HEK293 (cell line): ENCODE measurements around the gene GJA9.

ENCODE experiments used
- BCL11A ChIP-seq: fragments of 450-650 bp; formaldehyde crosslinking; IDR thresholded peaks from 2 replicates; pipeline ENCODE4 v1.5.1; 2016; ENCODE audit warnings: low read depth, missing biosample characterization, missing genetic modification characterization
- GLIS1 ChIP-seq: fragments of 450-650 bp; formaldehyde crosslinking; IDR thresholded peaks from 2 replicates; pipeline ENCODE4 v1.5.1; 2016; ENCODE audit warnings: missing biosample characterization, missing genetic modification characterization
- HOXA7 ChIP-seq: sonication (generic); formaldehyde crosslinking; IDR thresholded peaks from 2 replicates; pipeline ENCODE4 v1.8.1; 2022; ENCODE audit warnings: missing genetic modification reagents, borderline replicate concordance
- HOXD13 ChIP-seq: sonication (generic); formaldehyde crosslinking; IDR thresholded peaks from 2 replicates; pipeline ENCODE4 v1.8.0; 2022; ENCODE audit warnings: missing genetic modification reagents, borderline replicate concordance
- KLF8 ChIP-seq: fragments of 450-650 bp; formaldehyde crosslinking; IDR thresholded peaks from 2 replicates; pipeline ENCODE4 v1.5.1; 2016; ENCODE audit warnings: missing biosample characterization, missing genetic modification characterization
- PRDM1 ChIP-seq: fragments of 450-650 bp; formaldehyde crosslinking; IDR thresholded peaks from 2 replicates; pipeline ENCODE4; 2016; ENCODE audit warnings: missing biosample characterization, missing genetic modification characterization
- SETDB1 ChIP-seq: IDR thresholded peaks from one replicate; pipeline ENCODE4 v1.6.1; 2017; ENCODE audit warnings: mild to moderate bottlenecking, low read length, moderate library complexity, mixed read lengths; ENCODE audit not compliant: insufficient read length
- SP2 ChIP-seq: fragments of 450-650 bp; formaldehyde crosslinking; IDR thresholded peaks from 2 replicates; pipeline ENCODE4 v1.5.1; 2016; ENCODE audit warnings: missing biosample characterization, missing genetic modification characterization
- YY1 ChIP-seq: fragments of 450-650 bp; formaldehyde crosslinking; IDR thresholded peaks from 2 replicates; pipeline ENCODE4 v1.5.1; 2018; ENCODE audit warnings: missing biosample characterization, missing genetic modification characterization
- ZEB2 ChIP-seq: fragments of 450-650 bp; formaldehyde crosslinking; IDR thresholded peaks from 2 replicates; pipeline ENCODE4 v1.5.1; 2016; ENCODE audit warnings: missing biosample characterization, missing genetic modification characterization
- ZFHX2 ChIP-seq: fragments of 450-650 bp; formaldehyde crosslinking; conservative IDR thresholded peaks from 2 replicates; pipeline ENCODE4 v1.5.1; 2016; ENCODE audit warnings: missing biosample characterization, missing genetic modification characterization
- ZFP37 ChIP-seq: fragments of 450-650 bp; formaldehyde crosslinking; IDR thresholded peaks from 2 replicates; pipeline ENCODE4 v1.5.1; 2016; ENCODE audit warnings: missing biosample characterization, missing genetic modification characterization
- ZNF10 ChIP-seq: fragments of 450-650 bp; formaldehyde crosslinking; IDR thresholded peaks from 2 replicates; pipeline ENCODE4 v1.5.1; 2017; ENCODE audit warnings: missing biosample characterization, missing genetic modification characterization
- ZNF133 ChIP-seq: fragments of 450-650 bp; formaldehyde crosslinking; IDR thresholded peaks from 2 replicates; pipeline ENCODE4 v1.5.1; 2016; ENCODE audit warnings: missing biosample characterization, missing genetic modification characterization
- ZNF214 ChIP-seq: fragments of 450-650 bp; formaldehyde crosslinking; IDR thresholded peaks from 2 replicates; pipeline ENCODE4 v1.5.1; 2017; ENCODE audit warnings: missing biosample characterization, mild to moderate bottlenecking, missing genetic modification characterization, borderline replicate concordance
- ZNF23 ChIP-seq: fragments of 450-650 bp; formaldehyde crosslinking; IDR thresholded peaks from 2 replicates; pipeline ENCODE4 v1.5.1; 2016; ENCODE audit warnings: missing biosample characterization, missing genetic modification characterization, borderline replicate concordance
- ZNF266 ChIP-seq: fragments of 450-650 bp; formaldehyde crosslinking; IDR thresholded peaks from 2 replicates; pipeline ENCODE4 v1.5.1; 2016; ENCODE audit warnings: missing biosample characterization, missing genetic modification characterization, low read depth
- ZNF404 ChIP-seq: fragments of 450-650 bp; formaldehyde crosslinking; IDR thresholded peaks from 2 replicates; pipeline ENCODE4 v1.5.1; 2017; ENCODE audit warnings: missing biosample characterization, missing genetic modification characterization
- ZNF501 ChIP-seq: fragments of 450-650 bp; formaldehyde crosslinking; IDR thresholded peaks from 2 replicates; pipeline ENCODE4 v1.5.1; 2016; ENCODE audit warnings: missing biosample characterization, missing genetic modification characterization
- ZNF560 ChIP-seq: fragments of 450-650 bp; formaldehyde crosslinking; IDR thresholded peaks from 2 replicates; pipeline ENCODE4 v1.5.1; 2017; ENCODE audit warnings: missing biosample characterization, missing genetic modification characterization, borderline replicate concordance
- ZNF571 ChIP-seq: fragments of 450-650 bp; formaldehyde crosslinking; IDR thresholded peaks from 2 replicates; pipeline ENCODE4 v1.5.0; 2017; ENCODE audit warnings: missing biosample characterization, missing genetic modification characterization
- ZNF670 ChIP-seq: fragments of 450-650 bp; formaldehyde crosslinking; IDR thresholded peaks from 2 replicates; pipeline ENCODE4 v1.5.1; 2016; ENCODE audit warnings: missing biosample characterization, missing genetic modification characterization, low read depth
- ZSCAN30 ChIP-seq: fragments of 450-650 bp; IDR thresholded peaks from 2 replicates; pipeline ENCODE4 v1.5.1; 2018; ENCODE audit warnings: missing biosample characterization, mild to moderate bottlenecking, missing genetic modification characterization, moderate library complexity
- TF ChIP-seq, protein P1 (sequence below): fragments of 450-650 bp; formaldehyde crosslinking; IDR thresholded peaks from 2 replicates; pipeline ENCODE4 v1.5.1; 2016; ENCODE audit warnings: missing biosample characterization, missing genetic modification characterization
- TF ChIP-seq, protein P2 (sequence below): fragments of 450-650 bp; formaldehyde crosslinking; IDR thresholded peaks from 2 replicates; pipeline ENCODE4 v1.5.1; 2016; ENCODE audit warnings: missing biosample characterization, missing genetic modification characterization
- TF ChIP-seq, protein P3 (sequence below): fragments of 450-650 bp; formaldehyde crosslinking; IDR thresholded peaks from 2 replicates; pipeline ENCODE4 v1.5.1; 2016; ENCODE audit warnings: missing biosample characterization, missing genetic modification characterization
- TF ChIP-seq, protein P4 (sequence below): fragments of 450-650 bp; formaldehyde crosslinking; IDR thresholded peaks from 2 replicates; pipeline ENCODE4 v1.5.1; 2017; ENCODE audit warnings: missing biosample characterization, mild to moderate bottlenecking, missing genetic modification characterization, moderate library complexity
- TF ChIP-seq, protein P5 (sequence below): fragments of 450-650 bp; formaldehyde crosslinking; IDR thresholded peaks from 2 replicates; pipeline ENCODE4 v1.5.1; 2016; ENCODE audit warnings: missing biosample characterization, missing genetic modification characterization
- TF ChIP-seq, protein P6 (sequence below): fragments of 450-650 bp; formaldehyde crosslinking; IDR thresholded peaks from 2 replicates; pipeline ENCODE4 v1.5.1; 2016; ENCODE audit warnings: missing biosample characterization, missing genetic modification characterization
- TF ChIP-seq, protein P7 (sequence below): fragments of 450-650 bp; formaldehyde crosslinking; IDR thresholded peaks from 2 replicates; pipeline ENCODE4 v1.5.1; 2017; ENCODE audit warnings: missing biosample characterization, missing genetic modification characterization

The GJA9 gene

DNA sequence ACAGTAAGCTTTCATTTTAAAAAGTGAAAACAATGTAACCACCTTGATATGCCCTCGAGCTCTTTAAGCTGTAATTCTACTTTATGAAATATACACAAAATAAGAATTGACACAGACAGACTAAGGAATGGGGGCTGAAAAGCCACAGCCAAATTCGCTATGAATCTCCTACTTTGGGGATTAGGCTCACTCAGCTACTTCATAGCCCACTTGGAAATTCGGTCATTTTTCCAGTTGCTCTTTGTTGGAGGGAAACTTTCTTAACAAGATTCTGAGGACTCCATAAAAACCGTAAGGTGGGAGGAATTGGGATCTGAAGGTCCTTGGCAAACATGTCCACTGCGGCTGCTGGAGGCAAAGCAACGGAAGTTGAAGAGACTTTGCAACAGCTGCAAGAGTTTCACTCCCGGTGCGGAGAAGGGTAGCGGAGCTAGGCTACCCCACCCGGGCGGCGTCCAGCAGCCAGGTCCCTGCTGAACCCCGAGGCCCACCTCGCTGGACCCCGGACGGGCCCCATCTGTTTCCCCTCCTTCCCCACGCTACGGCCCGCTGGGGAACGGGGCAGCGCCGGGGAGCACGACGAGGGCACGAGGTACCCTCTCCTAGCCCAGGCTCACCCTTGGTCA, 8.9 kb downstream of the GJA9 start (continued):
- TF ChIP-seq, protein P1, sequence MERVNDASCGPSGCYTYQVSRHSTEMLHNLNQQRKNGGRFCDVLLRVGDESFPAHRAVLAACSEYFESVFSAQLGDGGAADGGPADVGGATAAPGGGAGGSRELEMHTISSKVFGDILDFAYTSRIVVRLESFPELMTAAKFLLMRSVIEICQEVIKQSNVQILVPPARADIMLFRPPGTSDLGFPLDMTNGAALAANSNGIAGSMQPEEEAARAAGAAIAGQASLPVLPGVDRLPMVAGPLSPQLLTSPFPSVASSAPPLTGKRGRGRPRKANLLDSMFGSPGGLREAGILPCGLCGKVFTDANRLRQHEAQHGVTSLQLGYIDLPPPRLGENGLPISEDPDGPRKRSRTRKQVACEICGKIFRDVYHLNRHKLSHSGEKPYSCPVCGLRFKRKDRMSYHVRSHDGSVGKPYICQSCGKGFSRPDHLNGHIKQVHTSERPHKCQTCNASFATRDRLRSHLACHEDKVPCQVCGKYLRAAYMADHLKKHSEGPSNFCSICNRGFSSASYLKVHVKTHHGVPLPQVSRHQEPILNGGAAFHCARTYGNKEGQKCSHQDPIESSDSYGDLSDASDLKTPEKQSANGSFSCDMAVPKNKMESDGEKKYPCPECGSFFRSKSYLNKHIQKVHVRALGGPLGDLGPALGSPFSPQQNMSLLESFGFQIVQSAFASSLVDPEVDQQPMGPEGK (tag by site-specific recombination) = no peak
- TF ChIP-seq SETDB1 (no peak), ZNF404 (tag by site-specific recombination) (no peak), SP2 (tag by site-specific recombination) (no peak), ZNF560 (tag by site-specific recombination) (no peak), YY1 (tag by site-specific recombination) (no peak), ZEB2 (tag by site-specific recombination) (no peak), HOXD13 (CRISPR knock-in tag) (no peak), ZFP37 (tag by site-specific recombination) (0 out of 2 replicates have a peak, but pooled peaks have one; percentile 57), ZNF10 (tag by site-specific recombination) (no peak), GLIS1 (tag by site-specific recombination) (no peak), ZNF133 (no peak), ZNF266 (no peak), ZNF670 (tag by site-specific recombination) (no peak), ZNF501 (tag by site-specific recombination) (no peak), ZNF571 (tag by site-specific recombination) (no peak), PRDM1 (0 out of 2 replicates have a peak, but pooled peaks have one; percentile 38), HOXA7 (no peak), KLF8 (tag by site-specific recombination) (no peak), ZNF23 (no peak), ZNF214 (no peak), ZFHX2 (tag by site-specific recombination) (no peak), ZSCAN30 (tag by site-specific recombination) (0 out of 2 replicates have a peak, but pooled peaks have one; percentile 37), BCL11A (tag by site-specific recombination) (0 out of 2 replicates have a peak, but pooled peaks have one; percentile 41)
- TF ChIP-seq, protein P2, sequence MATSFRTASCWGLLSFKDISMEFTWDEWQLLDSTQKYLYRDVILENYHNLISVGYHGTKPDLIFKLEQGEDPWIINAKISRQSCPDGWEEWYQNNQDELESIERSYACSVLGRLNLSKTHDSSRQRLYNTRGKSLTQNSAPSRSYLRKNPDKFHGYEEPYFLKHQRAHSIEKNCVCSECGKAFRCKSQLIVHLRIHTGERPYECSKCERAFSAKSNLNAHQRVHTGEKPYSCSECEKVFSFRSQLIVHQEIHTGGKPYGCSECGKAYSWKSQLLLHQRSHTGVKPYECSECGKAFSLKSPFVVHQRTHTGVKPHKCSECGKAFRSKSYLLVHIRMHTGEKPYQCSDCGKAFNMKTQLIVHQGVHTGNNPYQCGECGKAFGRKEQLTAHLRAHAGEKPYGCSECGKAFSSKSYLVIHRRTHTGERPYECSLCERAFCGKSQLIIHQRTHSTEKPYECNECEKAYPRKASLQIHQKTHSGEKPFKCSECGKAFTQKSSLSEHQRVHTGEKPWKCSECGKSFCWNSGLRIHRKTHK = no peak
- TF ChIP-seq, protein P3, sequence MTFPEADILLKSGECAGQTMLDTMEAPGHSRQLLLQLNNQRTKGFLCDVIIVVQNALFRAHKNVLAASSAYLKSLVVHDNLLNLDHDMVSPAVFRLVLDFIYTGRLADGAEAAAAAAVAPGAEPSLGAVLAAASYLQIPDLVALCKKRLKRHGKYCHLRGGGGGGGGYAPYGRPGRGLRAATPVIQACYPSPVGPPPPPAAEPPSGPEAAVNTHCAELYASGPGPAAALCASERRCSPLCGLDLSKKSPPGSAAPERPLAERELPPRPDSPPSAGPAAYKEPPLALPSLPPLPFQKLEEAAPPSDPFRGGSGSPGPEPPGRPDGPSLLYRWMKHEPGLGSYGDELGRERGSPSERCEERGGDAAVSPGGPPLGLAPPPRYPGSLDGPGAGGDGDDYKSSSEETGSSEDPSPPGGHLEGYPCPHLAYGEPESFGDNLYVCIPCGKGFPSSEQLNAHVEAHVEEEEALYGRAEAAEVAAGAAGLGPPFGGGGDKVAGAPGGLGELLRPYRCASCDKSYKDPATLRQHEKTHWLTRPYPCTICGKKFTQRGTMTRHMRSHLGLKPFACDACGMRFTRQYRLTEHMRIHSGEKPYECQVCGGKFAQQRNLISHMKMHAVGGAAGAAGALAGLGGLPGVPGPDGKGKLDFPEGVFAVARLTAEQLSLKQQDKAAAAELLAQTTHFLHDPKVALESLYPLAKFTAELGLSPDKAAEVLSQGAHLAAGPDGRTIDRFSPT (tag by site-specific recombination) = no peak
- TF ChIP-seq, protein P4, sequence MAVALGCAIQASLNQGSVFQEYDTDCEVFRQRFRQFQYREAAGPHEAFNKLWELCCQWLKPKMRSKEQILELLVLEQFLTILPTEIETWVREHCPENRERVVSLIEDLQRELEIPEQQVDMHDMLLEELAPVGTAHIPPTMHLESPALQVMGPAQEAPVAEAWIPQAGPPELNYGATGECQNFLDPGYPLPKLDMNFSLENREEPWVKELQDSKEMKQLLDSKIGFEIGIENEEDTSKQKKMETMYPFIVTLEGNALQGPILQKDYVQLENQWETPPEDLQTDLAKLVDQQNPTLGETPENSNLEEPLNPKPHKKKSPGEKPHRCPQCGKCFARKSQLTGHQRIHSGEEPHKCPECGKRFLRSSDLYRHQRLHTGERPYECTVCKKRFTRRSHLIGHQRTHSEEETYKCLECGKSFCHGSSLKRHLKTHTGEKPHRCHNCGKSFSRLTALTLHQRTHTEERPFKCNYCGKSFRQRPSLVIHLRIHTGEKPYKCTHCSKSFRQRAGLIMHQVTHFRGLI (tag by site-specific recombination) = no peak
- TF ChIP-seq, protein P5, sequence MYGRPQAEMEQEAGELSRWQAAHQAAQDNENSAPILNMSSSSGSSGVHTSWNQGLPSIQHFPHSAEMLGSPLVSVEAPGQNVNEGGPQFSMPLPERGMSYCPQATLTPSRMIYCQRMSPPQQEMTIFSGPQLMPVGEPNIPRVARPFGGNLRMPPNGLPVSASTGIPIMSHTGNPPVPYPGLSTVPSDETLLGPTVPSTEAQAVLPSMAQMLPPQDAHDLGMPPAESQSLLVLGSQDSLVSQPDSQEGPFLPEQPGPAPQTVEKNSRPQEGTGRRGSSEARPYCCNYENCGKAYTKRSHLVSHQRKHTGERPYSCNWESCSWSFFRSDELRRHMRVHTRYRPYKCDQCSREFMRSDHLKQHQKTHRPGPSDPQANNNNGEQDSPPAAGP (tag by site-specific recombination) = no peak
- TF ChIP-seq, protein P6, sequence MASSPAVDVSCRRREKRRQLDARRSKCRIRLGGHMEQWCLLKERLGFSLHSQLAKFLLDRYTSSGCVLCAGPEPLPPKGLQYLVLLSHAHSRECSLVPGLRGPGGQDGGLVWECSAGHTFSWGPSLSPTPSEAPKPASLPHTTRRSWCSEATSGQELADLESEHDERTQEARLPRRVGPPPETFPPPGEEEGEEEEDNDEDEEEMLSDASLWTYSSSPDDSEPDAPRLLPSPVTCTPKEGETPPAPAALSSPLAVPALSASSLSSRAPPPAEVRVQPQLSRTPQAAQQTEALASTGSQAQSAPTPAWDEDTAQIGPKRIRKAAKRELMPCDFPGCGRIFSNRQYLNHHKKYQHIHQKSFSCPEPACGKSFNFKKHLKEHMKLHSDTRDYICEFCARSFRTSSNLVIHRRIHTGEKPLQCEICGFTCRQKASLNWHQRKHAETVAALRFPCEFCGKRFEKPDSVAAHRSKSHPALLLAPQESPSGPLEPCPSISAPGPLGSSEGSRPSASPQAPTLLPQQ (tag by site-specific recombination) = no peak; the same call in 1 of the 2 replicates
- TF ChIP-seq, protein P7, sequence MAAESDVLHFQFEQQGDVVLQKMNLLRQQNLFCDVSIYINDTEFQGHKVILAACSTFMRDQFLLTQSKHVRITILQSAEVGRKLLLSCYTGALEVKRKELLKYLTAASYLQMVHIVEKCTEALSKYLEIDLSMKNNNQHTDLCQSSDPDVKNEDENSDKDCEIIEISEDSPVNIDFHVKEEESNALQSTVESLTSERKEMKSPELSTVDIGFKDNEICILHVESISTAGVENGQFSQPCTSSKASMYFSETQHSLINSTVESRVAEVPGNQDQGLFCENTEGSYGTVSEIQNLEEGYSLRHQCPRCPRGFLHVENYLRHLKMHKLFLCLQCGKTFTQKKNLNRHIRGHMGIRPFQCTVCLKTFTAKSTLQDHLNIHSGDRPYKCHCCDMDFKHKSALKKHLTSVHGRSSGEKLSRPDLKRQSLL (tag by site-specific recombination) = no peak
